ENCODE data around the gene DMD.
A peak's percentile ranks its signal among the peaks of the same experiment; 100 is the strongest.
"Not testable (repeated sequence)": the region's sequence is repeated elsewhere in the genome, so short reads cannot be mapped to it uniquely, and the experiment has no call there.

Gene DMD

DNA sequence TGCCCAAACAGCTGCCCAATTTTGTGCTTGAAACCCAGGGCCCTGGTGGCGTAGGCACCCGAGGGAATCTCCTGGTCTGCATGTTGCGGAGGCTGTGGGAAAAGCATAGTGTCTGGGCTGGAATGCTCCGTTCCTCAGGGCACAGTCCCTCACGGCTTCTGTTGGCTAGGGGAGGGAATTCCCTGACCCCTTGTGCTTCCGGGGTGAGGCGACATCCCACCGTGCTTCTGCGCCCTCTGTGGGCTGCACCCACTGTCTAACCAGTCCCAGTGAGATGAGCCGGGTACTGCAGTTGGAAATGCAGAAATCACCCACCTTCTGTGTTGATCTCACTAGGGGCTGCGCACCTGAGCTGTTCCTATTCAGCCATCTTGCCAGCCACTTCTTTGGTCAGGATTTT is 1740.1 kb downstream of the DMD start:
- no peak for FAIRE-seq

DNA sequence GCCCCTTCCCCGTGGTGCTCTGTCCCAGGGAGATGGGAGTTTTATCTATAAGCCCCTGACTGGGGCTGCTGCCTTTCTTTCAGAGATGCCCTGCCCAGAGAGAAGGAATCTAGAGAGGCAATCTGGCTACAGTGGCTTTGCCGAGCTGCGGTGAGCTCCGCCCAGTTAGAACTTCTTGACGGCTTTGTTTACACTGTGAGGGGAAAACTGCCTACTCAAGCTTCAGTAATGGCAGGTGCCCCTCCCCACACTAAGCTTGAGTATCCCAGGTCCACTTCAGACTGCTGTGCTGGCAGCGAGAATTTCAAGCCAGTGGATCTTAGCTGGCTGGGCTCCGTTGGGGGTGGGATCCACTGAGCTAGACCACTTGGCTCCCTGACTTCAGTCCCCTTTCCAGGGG is 1740.6 kb downstream of the DMD start:
- not testable (repeated sequence) for FAIRE-seq

DNA sequence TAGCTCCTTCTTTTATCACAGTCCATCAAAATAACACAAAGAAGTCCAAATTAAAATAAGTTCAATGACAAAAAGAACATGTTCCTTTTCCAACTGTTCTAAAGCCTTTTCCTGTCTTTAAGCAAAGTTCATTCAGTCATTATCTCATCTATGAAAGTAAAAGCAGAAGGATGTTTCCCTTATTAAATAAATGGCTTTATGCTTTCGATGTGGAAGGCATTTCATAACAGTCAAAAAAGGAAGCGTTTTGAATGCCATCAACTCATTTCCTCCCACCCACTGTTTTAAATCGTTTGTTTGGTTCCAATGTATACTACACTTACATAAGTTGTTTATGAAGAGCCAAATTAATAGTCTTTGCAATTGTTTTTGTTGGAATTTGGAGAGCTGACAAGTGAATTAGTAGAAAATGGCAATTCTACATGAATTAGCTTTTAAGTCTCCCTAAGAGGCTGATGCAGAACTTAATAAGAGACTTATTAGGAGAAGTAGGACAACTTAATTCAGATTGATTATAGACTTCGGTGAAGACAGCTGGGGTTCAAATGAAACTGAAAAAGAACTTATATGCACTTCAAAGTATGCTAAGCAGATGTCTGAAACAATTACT is 1746.9 kb downstream of the DMD start:
- no peak for FAIRE-seq

DNA sequence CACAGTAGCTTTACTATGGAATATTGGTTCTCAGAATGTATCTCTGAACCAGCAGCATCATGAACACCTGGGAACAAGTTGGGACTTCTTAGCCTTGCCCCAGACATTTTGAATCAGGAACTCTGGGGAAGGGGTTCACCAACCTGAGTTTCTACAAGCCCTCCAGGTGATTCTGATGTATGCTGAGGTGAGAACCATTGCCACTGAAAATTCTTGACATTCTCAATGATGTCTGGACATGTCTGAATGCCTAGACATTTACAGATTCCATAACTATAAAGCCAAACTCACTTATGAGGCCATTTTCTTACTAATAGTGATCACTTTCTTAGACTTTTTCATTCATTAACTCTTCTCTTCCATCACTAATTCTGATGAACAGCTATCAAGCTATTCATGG is 1750.1 kb downstream of the DMD start:
- no peak for FAIRE-seq

DNA sequence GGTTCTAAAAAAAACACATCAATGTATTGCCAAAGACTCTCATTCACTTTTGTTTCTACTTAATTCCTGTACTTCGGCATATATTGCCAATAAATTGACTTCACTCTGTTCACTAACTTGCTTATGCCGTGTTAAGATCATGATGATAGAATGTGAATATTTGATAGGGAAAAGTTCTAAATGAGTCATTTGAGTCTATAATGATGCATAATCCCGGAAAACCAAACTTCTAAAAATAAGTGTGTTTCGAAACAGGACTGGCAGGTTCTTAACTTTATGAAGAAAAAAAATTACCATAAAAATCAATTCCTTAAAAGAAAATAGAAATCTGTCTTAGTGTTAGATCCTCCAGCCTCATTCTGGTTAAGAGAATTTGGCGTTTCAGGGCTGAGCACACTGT is 1752.0 kb downstream of the DMD start:
- FAIRE-seq: no peak

DNA sequence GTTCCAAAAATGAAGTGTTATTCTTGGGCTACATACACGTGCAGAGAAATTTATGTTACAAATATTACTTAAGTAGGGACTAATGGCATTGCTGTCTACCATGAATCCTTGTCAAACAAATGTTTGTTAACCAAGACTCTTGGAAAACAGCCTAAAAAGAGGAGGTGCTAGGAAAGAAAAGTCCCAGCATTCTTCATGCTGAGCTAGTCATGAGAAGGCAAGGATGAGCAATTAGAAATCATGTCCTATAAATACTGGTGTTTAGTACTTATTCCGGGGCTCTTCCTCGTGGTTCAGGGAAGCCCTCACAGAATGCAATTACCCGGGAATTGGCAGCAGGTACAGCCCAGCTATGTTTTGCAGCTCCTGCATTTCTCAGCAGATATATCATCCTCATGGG is 1761.4 kb downstream of the DMD start:
- no peak for FAIRE-seq

DNA sequence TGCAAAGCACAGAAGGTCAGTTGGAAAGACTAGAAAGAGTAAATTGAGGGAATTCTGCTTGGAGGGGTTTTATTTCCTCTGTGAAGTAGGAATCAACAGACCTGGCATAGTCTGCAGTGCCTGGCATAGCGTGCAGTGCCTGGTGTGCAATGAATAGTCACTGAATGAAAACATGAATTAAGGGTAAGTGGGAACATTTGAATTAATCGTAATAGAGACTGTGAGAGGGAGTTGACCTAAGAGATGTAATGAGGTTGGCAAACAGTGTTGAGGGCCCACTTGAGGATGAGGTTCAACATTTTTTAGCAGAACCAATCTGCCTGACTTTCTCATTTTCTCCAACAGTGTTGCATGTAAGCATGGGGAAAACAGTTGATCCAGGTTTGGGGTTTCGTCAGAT is 1762.3 kb downstream of the DMD start:
- no peak for FAIRE-seq

DNA sequence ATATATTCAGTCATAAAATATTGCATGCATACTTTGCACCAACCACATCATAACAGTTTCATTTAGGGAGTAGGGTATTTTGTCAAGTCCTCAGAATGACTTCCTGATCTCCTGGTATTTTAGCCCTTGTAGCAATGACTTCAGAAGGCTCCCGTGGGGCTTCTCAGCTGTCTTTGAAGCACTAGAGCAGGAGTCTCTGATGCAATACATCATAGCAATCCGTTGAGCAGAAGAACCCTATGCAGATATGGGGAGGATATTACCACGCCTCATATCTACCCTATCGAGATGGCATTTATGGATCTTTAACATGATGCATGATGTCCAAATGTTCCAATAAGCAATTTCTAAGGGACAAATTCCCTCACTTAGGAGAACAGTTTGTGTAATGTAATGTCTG is 1765.8 kb downstream of the DMD start:
- FAIRE-seq: no peak

DNA sequence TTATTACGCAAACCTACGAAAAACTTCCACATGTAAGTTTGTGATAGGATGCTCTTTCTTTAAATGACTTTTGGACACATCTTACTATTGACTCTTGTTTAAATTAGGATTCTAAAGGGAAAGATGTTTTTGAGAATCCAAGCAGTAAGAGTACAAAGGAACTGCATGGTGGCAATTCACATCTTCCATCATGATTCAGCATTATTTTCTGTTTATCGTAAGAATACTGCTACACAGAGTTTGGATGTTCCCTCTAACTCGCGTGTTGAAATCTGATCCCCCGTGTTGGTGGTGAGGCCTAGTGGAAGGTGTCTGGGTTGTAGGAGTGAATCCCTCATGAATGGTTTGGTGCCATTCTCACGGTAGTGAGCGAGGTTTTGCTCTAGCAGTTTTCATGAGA is 1767.7 kb downstream of the DMD start:
- no peak for FAIRE-seq

DNA sequence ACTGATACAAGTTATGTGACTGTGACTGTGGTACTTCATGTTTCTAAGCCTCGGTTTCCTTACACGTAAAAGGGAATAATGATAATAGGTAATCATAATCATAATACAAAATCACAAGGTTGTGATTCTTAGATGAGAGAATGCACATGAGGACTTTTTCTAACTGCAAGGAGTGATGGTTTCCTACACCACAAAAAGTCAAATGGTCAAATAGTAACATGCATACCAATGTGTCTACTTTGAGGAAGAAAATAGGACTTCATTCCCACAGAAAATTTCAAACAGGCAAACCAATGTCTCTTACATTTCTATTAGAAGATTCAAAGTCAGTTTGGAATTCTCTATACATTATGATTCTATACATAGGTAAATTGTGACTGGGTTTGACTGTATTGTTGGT is 1770.8 kb downstream of the DMD start:
- no peak for FAIRE-seq

DNA sequence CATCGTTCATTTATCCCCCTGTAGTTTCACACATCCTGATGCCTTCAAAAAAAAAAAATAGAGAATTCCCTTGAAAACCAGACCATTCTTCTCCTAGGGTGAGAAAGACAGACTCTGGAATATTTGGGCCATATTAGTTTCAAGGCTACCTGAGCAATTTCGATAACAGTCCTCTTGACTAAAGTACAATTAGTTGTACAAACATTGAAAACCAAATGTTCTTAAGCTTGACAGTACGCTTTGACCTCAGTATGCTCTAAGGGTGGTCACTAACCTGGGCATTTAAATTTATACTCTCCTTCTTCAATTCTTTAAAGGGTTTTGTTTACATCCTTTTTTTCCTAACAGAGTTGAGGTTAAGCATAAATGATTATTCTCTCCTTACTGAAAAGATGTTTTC is 1774.9 kb downstream of the DMD start:
- FAIRE-seq: no peak

DNA sequence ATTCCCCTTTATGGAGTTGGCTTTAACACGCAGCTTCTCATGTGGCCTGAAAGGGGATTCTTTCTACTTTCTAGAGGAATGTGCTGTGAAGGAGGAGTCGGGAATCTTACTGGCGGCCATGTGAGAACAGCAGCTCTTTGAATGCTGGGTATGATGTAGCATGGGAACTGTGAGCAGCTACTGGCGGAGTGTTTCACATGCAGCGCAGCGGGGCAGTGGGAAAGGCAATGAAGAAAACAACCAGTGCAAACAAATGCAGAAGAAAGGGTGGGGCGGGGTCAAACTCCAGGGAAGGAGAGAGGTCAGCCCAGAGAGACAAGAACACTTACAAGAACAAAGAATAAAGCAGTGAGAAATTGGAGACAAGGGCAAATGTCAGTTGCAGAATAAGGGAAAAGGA is 1775.8 kb downstream of the DMD start:
- FAIRE-seq: no peak

DNA sequence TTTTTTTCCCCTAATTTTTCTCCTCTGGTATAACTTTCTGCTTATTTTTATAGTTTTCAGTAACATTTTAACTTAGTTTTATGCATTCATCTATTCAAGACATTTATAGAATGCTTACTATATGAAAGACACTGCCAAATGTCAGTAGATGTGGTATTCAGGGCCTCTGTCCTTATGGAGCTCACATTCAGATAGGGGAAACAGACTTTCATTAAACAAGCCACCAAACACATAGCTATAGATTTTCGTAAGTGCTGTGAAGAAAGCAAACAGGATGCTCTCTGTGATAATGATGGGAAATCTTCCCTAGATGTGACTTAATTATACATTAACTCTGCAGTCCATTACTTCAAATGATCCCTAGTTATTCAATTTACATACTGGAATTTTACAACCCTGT is 1777.5 kb downstream of the DMD start:
- FAIRE-seq: no peak

DNA sequence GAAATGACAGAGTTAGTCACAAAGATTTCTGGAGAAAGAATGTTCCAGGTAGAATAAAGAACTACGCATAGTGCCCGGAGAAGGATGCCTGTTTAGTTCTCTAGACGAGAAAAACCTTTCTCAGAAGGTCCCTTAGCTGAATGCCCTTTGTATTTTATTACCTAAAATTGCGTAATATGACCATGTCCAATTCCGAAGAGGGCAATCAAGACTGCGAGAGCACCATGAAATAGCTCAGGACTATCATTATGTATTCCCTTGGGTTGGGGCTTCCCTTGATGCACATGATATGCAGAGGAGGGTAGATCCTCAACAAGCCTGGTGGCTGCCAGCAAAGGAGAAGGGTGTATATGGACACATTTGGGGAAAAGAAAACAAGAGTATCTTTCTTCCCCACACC is 1781.4 kb downstream of the DMD start:
- no peak for FAIRE-seq

DNA sequence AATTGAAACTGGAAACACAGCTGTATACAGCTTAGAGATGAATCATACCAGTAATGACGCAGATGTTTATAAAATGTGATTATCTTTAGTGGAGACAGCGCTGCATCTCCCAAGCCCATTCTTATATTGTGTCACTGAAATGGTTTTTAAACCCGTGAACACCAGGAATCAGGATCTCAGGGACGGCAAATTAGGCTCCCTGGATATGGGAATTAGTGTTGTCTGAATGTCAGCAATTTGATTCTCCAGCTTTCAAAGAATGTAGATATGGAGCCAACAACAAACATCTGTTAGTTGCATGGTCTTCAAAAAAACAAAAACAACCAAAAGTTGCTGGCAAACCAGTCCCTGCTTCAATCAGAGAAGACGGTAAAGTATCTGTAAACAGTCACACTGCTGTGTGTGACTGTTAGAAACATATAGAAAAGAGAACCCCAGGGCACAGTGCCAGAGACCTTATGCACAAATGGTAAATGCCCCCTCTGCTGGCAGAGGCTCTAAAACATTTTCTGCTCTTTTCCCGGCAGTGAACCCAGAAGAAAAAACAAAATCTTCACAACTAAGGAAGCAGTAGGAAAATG is 1787.7 kb downstream of the DMD start:
- FAIRE-seq: no peak

DNA sequence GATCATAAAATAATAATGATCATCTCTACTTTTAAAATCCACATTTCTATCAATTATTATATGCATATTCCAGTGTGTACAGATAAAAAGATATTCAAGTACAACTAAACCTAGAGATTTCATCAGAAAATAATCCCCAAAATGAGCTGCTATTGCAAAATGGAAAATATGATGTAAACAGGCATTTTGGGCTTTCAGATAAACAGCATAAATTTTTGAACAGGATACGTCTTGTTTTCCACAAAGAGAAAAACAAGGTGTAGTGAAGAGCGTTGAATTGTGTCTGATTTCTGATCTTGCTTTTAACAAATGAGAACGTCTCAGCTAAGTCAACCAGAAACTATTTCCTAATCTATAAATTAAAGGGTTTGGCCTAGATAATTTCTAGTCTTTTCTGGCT is 1789.9 kb downstream of the DMD start:
- no peak for FAIRE-seq

DNA sequence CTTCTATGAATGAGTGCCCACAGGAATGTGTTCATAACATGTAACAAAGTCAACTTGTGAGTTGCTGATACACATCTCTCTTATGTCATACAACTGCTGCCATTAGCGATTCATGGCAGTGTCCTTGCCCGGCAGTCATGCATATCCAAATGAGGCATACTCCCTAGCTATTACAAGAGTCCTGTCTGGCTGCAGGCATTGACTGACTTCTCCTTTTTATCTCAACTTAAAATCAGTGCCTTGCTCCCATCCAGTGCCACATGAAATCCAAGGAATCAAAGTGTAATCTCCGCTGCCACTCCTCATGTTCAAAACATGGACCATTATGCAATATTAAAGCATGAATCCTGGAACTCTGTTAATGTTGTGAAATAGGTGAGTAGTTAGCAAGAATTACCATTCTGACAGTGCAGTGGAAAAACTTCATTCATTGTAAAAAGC is 1790.6 kb downstream of the DMD start:
- no peak for FAIRE-seq

DNA sequence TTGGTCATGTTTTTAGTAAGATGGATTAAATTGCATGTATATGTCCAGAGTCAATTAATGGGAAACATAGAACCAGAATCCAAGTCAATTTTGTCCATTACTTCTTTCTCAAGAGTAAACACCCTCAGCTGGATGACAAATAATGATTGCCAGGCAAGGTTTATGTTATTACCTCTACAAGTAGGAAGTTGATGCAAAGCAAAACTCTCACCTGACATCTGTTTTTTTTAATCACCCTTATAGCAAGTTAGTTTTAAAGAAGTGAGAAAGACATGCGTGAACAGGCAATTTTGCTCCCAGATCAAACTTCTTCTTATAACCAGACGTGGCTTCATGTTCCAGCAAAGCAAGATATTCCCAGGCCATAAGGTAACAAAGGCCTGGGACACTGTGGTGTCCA is 1791.0 kb downstream of the DMD start:
- FAIRE-seq: no peak

DNA sequence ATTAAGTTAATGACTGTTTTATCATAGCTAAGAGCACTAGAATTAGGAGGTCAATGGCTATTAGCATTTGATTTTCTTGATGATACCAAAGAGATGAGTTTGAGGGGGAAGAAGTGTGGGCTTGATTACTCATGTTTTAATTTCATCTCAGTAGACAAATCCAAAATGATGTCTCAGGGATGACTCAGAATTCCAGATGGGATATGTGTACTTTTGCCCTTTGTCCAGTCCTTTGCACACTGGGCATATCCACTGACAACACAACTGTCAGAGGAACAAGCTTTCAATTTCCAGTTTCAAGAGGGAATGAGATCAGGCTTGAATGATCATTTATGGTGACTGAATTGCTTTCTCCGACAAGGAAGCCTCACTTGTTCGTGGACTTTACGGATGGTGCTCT is 1814.2 kb downstream of the DMD start:
- FAIRE-seq: peak; percentile 93

DNA sequence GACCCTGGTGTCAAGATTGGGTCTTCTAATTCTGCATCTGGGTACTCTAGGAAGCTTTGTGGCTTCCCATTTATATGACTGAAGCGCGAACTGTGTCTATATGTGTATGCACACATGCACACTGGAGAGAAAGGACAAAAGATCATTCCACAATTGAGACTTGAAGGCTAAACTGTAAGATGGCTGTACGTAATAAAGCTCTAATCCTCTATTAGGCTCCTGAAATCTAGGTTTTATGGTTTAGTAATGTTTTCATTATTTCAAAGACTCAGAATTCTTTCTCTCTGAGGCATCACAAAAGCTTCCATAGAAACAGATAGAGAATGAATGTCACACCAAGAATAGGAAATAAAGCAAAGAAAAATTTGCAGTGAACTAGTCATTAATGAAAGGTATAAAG is 1818.8 kb downstream of the DMD start:
- no peak for FAIRE-seq

DNA sequence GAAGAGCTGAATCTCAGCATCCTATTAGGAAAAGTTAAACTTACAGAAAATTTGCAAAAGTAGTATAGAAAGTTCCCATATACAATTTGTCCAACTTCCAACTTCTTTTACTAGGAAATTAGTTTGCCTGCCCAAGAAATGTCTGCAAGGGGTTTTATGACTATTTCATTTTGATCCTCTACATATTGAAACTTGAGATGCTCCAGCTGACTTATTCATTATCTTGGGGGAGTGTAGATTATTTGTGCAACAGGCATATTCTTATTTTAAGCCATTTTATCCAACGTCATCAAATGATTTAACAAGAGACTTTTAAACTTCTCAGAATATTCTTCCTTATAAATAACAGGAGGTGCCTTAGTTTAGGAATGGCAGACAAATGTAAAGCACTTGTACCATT is 1822.4 kb downstream of the DMD start:
- no peak for FAIRE-seq

DNA sequence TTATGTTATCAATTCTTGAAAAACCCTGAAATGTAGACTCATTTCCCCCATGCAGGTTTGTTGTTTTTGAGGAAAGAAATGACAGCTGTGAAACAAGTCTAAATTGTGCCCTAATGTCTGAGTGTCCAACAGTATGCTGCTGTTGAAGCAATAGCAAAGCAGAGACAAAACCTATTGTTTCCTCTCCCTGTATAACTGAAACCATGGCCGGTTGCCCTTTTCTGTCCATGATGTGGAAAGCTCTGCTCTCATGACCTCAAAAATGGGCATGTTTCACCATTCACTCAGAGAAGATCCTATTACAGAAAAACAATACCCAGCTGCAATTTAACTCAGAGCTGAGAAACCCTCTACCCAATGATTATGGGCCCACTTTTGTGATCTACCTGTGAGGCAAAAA is 1826.9 kb downstream of the DMD start:
- FAIRE-seq: no peak

DNA sequence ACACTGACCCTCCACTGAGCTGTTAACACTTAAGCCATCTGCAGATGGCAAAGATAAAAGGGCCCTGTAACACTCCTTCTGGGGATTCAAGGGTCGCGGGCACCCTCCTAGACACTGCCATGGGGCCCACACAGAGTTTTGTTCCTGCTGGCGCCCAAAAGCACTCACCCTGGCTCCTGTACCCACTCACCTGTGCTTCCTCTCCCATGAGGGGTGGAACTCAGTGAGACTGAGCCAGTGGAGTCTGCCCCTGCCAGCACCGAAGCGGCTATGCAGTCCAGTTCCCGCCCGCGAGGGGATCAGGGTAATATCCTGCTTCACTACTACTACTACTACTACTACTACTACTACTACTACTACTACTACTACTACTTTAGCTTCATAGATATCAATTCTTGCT is 1827.4 kb downstream of the DMD start:
- no peak for FAIRE-seq

DNA sequence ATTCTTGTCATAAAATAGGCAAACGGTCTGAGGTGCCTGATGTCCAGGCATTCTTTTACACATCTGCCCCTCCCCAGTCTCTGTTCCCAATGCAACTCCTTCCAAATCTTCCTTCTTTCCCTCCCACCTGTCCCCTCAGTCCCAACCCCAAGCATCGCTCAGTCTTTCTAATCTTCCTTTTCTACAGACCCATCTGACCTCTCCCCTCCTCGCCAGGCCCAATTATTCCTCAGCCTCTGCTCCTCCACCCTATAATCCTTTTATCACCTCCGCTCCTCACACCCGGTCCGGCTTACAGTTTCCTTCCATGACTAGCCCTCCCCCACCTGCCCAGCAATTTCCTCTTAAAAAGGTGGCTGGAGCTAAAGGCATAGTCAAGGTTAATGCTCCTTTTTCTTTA is 1832.4 kb downstream of the DMD start:
- FAIRE-seq: not testable (repeated sequence)

DNA sequence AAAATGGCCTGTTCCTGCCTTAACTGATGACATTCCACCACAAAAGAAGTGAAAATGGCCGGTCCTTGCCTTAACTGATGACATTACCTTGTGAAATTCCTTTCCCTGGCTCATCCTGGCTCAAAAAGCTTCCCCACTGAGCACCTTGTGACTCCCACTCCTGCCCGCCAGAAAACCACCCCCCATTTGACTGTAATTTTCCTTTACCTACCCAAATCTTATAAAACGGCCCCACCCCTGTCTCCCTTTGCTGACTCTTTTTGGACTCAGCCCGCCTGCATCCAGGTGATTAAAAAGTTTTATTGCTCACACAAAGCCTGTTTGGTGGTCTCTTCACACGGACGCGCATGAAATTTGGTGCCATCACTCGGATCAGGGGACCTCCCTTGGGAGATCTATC is 1833.5 kb downstream of the DMD start:
- FAIRE-seq: not testable (repeated sequence)
